Measurements from ENCODE around the gene RMC1. TPM values are rescaled to one million over a fixed set of nuclear protein-coding genes. Genes with fewer than 3 reads are reported as not detected.

The RMC1 gene
- total and polyA plus RNA-seq, 4 donors: 15.6 to 24.7 (median 20.8) TPM

DNA sequence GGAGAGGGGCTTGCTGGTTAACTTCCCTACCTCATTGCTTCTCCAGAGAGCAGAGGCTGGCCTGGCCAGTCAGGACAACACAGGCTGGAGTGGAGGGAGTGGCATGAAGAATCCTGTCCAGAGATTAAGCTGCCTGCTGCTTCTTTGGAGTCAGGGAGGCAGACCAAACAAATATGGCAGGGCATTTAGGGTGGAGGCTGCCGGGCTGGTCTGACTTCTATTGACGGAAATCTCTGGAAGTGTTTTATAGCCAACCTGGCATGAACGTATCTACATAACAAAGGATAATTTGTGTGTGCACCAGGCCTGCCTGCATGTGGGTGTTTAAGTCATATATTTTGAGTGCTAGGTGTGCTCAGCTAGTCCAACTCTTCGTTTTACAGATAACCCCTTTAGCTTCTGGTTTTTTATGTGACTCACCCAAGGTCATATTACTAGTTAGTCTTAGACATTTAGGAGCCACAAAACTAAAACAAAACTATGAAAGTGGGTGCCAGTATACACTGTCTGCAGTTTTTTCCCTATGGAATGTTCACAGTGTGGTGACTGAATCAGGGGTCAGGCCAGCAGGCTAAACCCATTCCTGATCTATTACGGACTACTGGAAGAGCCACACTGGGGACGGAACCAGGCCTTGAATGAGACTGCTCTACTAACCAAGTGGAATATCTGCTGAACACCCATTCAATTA is 77.5 kb downstream of the RMC1 start:
- H3K9ac ChIP-seq (ENCODE audit: low read depth in 1 of 2, low read length in 2 of 2): no peak overlapping the region
- H3K4me3 ChIP-seq (ENCODE audit: low read depth in 1 of 3, low read length in 3 of 3): no peak overlapping the region
- peaks cover 0 to 4% (median 1%) of the 10 kb centered on the region in 4 donors for H3K36me3 ChIP-seq (ENCODE audit: control insufficient read depth in 4 of 4, insufficient read depth in 3 of 4, low read depth in 1 of 4, low read length in 3 of 4)
- peaks cover 4 to 22% (median 9%) of the 10 kb centered on the region in 4 donors for H3K4me1 ChIP-seq (ENCODE audit: control insufficient read depth in 4 of 4, insufficient read depth in 4 of 4, low read length in 3 of 4)
- no peaks in the 10 kb centered on the region for H3K27me3 ChIP-seq (ENCODE audit: control insufficient read depth in 4 of 4, insufficient read depth in 4 of 4, low read length in 3 of 4)
- no peak overlapping the region for H3K27ac ChIP-seq (ENCODE audit: low read depth in 1 of 2, low read length in 2 of 2)
- 90% methylated on average over 6 of the region's 6 CpGs for WGBS
- H3K9me3 ChIP-seq (ENCODE audit: control insufficient read depth in 4 of 4, low read length in 3 of 4): no peaks in the 10 kb centered on the region
- DNase-seq (ENCODE audit: low spot score): no peak
- TF ChIP-seq, protein P1, sequence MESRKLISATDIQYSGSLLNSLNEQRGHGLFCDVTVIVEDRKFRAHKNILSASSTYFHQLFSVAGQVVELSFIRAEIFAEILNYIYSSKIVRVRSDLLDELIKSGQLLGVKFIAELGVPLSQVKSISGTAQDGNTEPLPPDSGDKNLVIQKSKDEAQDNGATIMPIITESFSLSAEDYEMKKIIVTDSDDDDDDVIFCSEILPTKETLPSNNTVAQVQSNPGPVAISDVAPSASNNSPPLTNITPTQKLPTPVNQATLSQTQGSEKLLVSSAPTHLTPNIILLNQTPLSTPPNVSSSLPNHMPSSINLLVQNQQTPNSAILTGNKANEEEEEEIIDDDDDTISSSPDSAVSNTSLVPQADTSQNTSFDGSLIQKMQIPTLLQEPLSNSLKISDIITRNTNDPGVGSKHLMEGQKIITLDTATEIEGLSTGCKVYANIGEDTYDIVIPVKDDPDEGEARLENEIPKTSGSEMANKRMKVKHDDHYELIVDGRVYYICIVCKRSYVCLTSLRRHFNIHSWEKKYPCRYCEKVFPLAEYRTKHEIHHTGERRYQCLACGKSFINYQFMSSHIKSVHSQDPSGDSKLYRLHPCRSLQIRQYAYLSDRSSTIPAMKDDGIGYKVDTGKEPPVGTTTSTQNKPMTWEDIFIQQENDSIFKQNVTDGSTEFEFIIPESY (IDR thresholded peaks at IDR 0.05): no peak
- TF ChIP-seq, protein P2, sequence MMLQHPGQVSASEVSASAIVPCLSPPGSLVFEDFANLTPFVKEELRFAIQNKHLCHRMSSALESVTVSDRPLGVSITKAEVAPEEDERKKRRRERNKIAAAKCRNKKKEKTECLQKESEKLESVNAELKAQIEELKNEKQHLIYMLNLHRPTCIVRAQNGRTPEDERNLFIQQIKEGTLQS (IDR thresholded peaks at IDR 0.05): no peak
- no peak for TF ChIP-seq HNF4A (conservative IDR thresholded peaks at IDR 0.05)
- no peak for TF ChIP-seq RAD21 (IDR thresholded peaks at IDR 0.05)
- TF ChIP-seq, protein P3, sequence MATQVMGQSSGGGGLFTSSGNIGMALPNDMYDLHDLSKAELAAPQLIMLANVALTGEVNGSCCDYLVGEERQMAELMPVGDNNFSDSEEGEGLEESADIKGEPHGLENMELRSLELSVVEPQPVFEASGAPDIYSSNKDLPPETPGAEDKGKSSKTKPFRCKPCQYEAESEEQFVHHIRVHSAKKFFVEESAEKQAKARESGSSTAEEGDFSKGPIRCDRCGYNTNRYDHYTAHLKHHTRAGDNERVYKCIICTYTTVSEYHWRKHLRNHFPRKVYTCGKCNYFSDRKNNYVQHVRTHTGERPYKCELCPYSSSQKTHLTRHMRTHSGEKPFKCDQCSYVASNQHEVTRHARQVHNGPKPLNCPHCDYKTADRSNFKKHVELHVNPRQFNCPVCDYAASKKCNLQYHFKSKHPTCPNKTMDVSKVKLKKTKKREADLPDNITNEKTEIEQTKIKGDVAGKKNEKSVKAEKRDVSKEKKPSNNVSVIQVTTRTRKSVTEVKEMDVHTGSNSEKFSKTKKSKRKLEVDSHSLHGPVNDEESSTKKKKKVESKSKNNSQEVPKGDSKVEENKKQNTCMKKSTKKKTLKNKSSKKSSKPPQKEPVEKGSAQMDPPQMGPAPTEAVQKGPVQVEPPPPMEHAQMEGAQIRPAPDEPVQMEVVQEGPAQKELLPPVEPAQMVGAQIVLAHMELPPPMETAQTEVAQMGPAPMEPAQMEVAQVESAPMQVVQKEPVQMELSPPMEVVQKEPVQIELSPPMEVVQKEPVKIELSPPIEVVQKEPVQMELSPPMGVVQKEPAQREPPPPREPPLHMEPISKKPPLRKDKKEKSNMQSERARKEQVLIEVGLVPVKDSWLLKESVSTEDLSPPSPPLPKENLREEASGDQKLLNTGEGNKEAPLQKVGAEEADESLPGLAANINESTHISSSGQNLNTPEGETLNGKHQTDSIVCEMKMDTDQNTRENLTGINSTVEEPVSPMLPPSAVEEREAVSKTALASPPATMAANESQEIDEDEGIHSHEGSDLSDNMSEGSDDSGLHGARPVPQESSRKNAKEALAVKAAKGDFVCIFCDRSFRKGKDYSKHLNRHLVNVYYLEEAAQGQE (IDR thresholded peaks at IDR 0.05): no peak
- TF ChIP-seq, protein P4, sequence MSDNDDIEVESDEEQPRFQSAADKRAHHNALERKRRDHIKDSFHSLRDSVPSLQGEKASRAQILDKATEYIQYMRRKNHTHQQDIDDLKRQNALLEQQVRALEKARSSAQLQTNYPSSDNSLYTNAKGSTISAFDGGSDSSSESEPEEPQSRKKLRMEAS (IDR thresholded peaks at IDR 0.05): no peak
- TF ChIP-seq, protein P5, sequence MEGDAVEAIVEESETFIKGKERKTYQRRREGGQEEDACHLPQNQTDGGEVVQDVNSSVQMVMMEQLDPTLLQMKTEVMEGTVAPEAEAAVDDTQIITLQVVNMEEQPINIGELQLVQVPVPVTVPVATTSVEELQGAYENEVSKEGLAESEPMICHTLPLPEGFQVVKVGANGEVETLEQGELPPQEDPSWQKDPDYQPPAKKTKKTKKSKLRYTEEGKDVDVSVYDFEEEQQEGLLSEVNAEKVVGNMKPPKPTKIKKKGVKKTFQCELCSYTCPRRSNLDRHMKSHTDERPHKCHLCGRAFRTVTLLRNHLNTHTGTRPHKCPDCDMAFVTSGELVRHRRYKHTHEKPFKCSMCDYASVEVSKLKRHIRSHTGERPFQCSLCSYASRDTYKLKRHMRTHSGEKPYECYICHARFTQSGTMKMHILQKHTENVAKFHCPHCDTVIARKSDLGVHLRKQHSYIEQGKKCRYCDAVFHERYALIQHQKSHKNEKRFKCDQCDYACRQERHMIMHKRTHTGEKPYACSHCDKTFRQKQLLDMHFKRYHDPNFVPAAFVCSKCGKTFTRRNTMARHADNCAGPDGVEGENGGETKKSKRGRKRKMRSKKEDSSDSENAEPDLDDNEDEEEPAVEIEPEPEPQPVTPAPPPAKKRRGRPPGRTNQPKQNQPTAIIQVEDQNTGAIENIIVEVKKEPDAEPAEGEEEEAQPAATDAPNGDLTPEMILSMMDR (IDR thresholded peaks at IDR 0.05; ENCODE audit: low read depth, low read length, missing input control): no peak
- TF ChIP-seq SP1 (IDR thresholded peaks at IDR 0.05): no peak
- TF ChIP-seq YY1 (IDR thresholded peaks at IDR 0.05): no peak
- no peak for TF ChIP-seq JUND (IDR thresholded peaks at IDR 0.05)

Small RNA genes lying within 50 kb of the gene (small RNA-seq; reads per million reads assigned to genes)
- gene AC026634.1 (not detected), gene RF00019 (not detected)

Other genes with a start within 250 kb of the RMC1 start
- 100 to 1,000 TPM in 1 of 2 donors, 10 to 100 TPM in 1; 52.1 to 104 TPM for gene RIOK3, start 50.2 kb upstream of the RMC1 start, total RNA-seq
- gene RIOK3, start 50.2 kb upstream of the RMC1 start, polyA plus RNA-seq: 10 to 100 TPM; 29.9 to 33.4 TPM
- 10 to 100 TPM; 41.4 to 46.7 TPM for gene NPC1, start 83.0 kb downstream of the RMC1 start, total RNA-seq
- 10 to 100 TPM in 1 of 2 donors, 1 to 10 TPM in 1; 9.5 to 13.2 TPM for gene NPC1, start 83.0 kb downstream of the RMC1 start, polyA plus RNA-seq
- under 1 TPM; 0.28 to 0.50 TPM for gene ANKRD29, start 159.4 kb downstream of the RMC1 start, total RNA-seq
- gene ANKRD29, start 159.4 kb downstream of the RMC1 start, polyA plus RNA-seq: under 1 TPM; 0.14 to 0.39 TPM
- 1 to 10 TPM in 1 of 2 donors, under 1 TPM in 1; 0.28 to 3.9 TPM for gene LAMA3, start 185.9 kb downstream of the RMC1 start, total RNA-seq
- under 1 TPM; 0.26 to 0.46 TPM for gene LAMA3, start 185.9 kb downstream of the RMC1 start, polyA plus RNA-seq